Vagina (tissue), 2 donors: Measurements from ENCODE around the gene COL17A1.

Experiments
- CTCF ChIP-seq, 3 experiments: fragments of 450-650 bp in 2 of 3; fragments of 200-600 bp in 1 of 3; sonication (generic) in 1 of 3; IDR thresholded peaks; one replicate each; pipeline ENCODE4 v1.5.1; 2017 to 2019; ENCODE audit warnings: antibody characterized with exemption in 3 of 3, mild to moderate bottlenecking in 2 of 3, moderate library complexity in 2 of 3
- POLR2A ChIP-seq, 2 donors: fragments of 450-650 bp; IDR thresholded peaks; one replicate each; pipeline ENCODE4 v1.6.1; 2017; ENCODE audit warnings: antibody characterized with exemption in 2 of 2, mild to moderate bottlenecking in 2 of 2, moderate library complexity in 2 of 2

DNA sequence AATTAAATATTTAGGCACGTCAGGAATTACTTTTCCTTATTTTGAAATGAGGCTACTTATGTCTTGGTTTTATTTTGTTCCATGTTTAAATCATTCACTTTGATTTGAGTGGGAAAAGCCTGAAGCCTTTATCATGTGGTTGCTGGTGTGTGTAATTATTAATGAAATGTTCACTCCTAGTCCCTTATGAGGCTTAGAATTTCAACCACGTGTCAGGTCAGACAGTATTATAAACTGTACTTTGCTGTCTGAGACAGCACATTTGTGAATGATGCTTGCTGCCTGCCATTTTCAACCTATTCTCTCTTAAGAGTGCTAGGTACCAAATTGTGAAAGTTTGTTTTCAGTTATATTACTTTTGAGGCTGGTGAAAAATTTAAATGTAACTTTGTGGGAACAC lies 58.9 kb downstream of the COL17A1 start:
- TF ChIP-seq POLR2A (IDR thresholded peaks at IDR 0.05) (no peak), CTCF (IDR thresholded peaks at IDR 0.05) (no peak)
